ENCODE measurements around the gene IL12B.

Gene IL12B

GRCh38 chr5:159331093-159331973 is 1.0 kb upstream of the IL12B start:
- no peak overlapping the region for H3K27ac ChIP-seq (ENCODE audit: low read depth, low read length)
- H3K4me3 ChIP-seq (ENCODE audit: low read length), result peak overlapping the region; percentile 37
- H3K9ac ChIP-seq (ENCODE audit: low read length), result no peak overlapping the region
- H3K27me3 ChIP-seq (ENCODE audit: control insufficient read depth, insufficient read depth, low read length), result no peaks in the 10 kb centered on the region
- H3K4me1 ChIP-seq (ENCODE audit: control insufficient read depth, insufficient read depth, low read length), result no peaks in the 10 kb centered on the region
- H3K36me3 ChIP-seq (ENCODE audit: control insufficient read depth, insufficient read depth, low read length), result no peaks in the 10 kb centered on the region

- no peaks in the 10 kb centered on the region for H3K27me3 ChIP-seq (ENCODE audit: control insufficient read depth, insufficient read depth, low read length)
- no peaks in the 10 kb centered on the region for H3K4me1 ChIP-seq (ENCODE audit: control insufficient read depth, insufficient read depth, low read length)
- no peak overlapping the region for H3K9ac ChIP-seq (ENCODE audit: low read length)
- H3K4me3 ChIP-seq (ENCODE audit: low read length), result no peak overlapping the region
- H3K36me3 ChIP-seq (ENCODE audit: control insufficient read depth, insufficient read depth, low read length), result no peaks in the 10 kb centered on the region
- H3K27ac ChIP-seq (ENCODE audit: low read depth, low read length), result no peak overlapping the region
Observed at GRCh38 chr5:159324986-159325385, 5.3 kb downstream of the IL12B start.

- Histone ChIP-seq H3K9ac (ENCODE audit: low read length) (no peak overlapping the region), H3K27me3 (ENCODE audit: control insufficient read depth, insufficient read depth, low read length) (no peaks in the 10 kb centered on the region), H3K4me3 (ENCODE audit: low read length) (no peak overlapping the region), H3K36me3 (ENCODE audit: control insufficient read depth, insufficient read depth, low read length) (no peaks in the 10 kb centered on the region), H3K4me1 (ENCODE audit: control insufficient read depth, insufficient read depth, low read length) (no peaks in the 10 kb centered on the region), H3K27ac (ENCODE audit: low read depth, low read length) (no peak overlapping the region)
Observed at GRCh38 chr5:159324102-159324755, 6.1 kb downstream of the IL12B start.

GRCh38 chr5:159322180-159322579 is 8.1 kb downstream of the IL12B start:
- no peak overlapping the region for H3K4me3 ChIP-seq (ENCODE audit: low read length)

GRCh38 chr5:159319832-159320231 is 10.5 kb downstream of the IL12B start:
- no peak overlapping the region for H3K27ac ChIP-seq (ENCODE audit: low read depth, low read length)
- H3K4me1 ChIP-seq (ENCODE audit: control insufficient read depth, insufficient read depth, low read length), result no peaks in the 10 kb centered on the region
- no peaks in the 10 kb centered on the region for H3K36me3 ChIP-seq (ENCODE audit: control insufficient read depth, insufficient read depth, low read length)
- no peak overlapping the region for H3K9ac ChIP-seq (ENCODE audit: low read length)
- no peak overlapping the region for H3K4me3 ChIP-seq (ENCODE audit: low read length)
- H3K27me3 ChIP-seq (ENCODE audit: control insufficient read depth, insufficient read depth, low read length), result no peaks in the 10 kb centered on the region

More at GRCh38 chr5:159322180-159322579, 8.1 kb downstream of the IL12B start:
- no peaks in the 10 kb centered on the region for H3K4me1 ChIP-seq (ENCODE audit: control insufficient read depth, insufficient read depth, low read length)
- H3K27me3 ChIP-seq (ENCODE audit: control insufficient read depth, insufficient read depth, low read length), result no peaks in the 10 kb centered on the region
- no peaks in the 10 kb centered on the region for H3K36me3 ChIP-seq (ENCODE audit: control insufficient read depth, insufficient read depth, low read length)
- no peak overlapping the region for H3K27ac ChIP-seq (ENCODE audit: low read depth, low read length)
- no peak overlapping the region for H3K9ac ChIP-seq (ENCODE audit: low read length)

GRCh38 chr5:159319363-159319762 is 10.9 kb downstream of the IL12B start:
- H3K4me1 ChIP-seq (ENCODE audit: control insufficient read depth, insufficient read depth, low read length), result no peaks in the 10 kb centered on the region
- no peaks in the 10 kb centered on the region for H3K27me3 ChIP-seq (ENCODE audit: control insufficient read depth, insufficient read depth, low read length)
- H3K4me3 ChIP-seq (ENCODE audit: low read length), result no peak overlapping the region
- no peaks in the 10 kb centered on the region for H3K36me3 ChIP-seq (ENCODE audit: control insufficient read depth, insufficient read depth, low read length)
- H3K9ac ChIP-seq (ENCODE audit: low read length), result no peak overlapping the region
- no peak overlapping the region for H3K27ac ChIP-seq (ENCODE audit: low read depth, low read length)

GRCh38 chr5:159318448-159318847 is 11.8 kb downstream of the IL12B start:
- Histone ChIP-seq H3K27ac (ENCODE audit: low read depth, low read length) (no peak overlapping the region), H3K27me3 (ENCODE audit: control insufficient read depth, insufficient read depth, low read length) (no peaks in the 10 kb centered on the region), H3K36me3 (ENCODE audit: control insufficient read depth, insufficient read depth, low read length) (no peaks in the 10 kb centered on the region), H3K4me1 (ENCODE audit: control insufficient read depth, insufficient read depth, low read length) (no peaks in the 10 kb centered on the region), H3K9ac (ENCODE audit: low read length) (no peak overlapping the region), H3K4me3 (ENCODE audit: low read length) (no peak overlapping the region)

- Histone ChIP-seq H3K27ac (ENCODE audit: low read depth, low read length) (no peak overlapping the region), H3K27me3 (ENCODE audit: control insufficient read depth, insufficient read depth, low read length) (no peaks in the 10 kb centered on the region), H3K4me3 (ENCODE audit: low read length) (no peak overlapping the region), H3K4me1 (ENCODE audit: control insufficient read depth, insufficient read depth, low read length) (no peaks in the 10 kb centered on the region), H3K9ac (ENCODE audit: low read length) (no peak overlapping the region), H3K36me3 (ENCODE audit: control insufficient read depth, insufficient read depth, low read length) (no peaks in the 10 kb centered on the region)
Observed at GRCh38 chr5:159317849-159318248, 12.4 kb downstream of the IL12B start.

- no peaks in the 10 kb centered on the region for H3K36me3 ChIP-seq (ENCODE audit: control insufficient read depth, insufficient read depth, low read length)
- no peak overlapping the region for H3K27ac ChIP-seq (ENCODE audit: low read depth, low read length)
- H3K9ac ChIP-seq (ENCODE audit: low read length), result no peak overlapping the region
- no peaks in the 10 kb centered on the region for H3K4me1 ChIP-seq (ENCODE audit: control insufficient read depth, insufficient read depth, low read length)
- no peak overlapping the region for H3K4me3 ChIP-seq (ENCODE audit: low read length)
- no peaks in the 10 kb centered on the region for H3K27me3 ChIP-seq (ENCODE audit: control insufficient read depth, insufficient read depth, low read length)
Observed at GRCh38 chr5:159316519-159317383, 13.5 kb downstream of the IL12B start.

- no peak overlapping the region for H3K27ac ChIP-seq (ENCODE audit: low read depth, low read length)
- H3K9ac ChIP-seq (ENCODE audit: low read length), result no peak overlapping the region
- H3K4me1 ChIP-seq (ENCODE audit: control insufficient read depth, insufficient read depth, low read length), result no peaks in the 10 kb centered on the region
Observed at GRCh38 chr5:159313197-159313596, 17.1 kb downstream of the IL12B start.

GRCh38 chr5:159311063-159311462 is 19.2 kb downstream of the IL12B start:
- H3K27ac ChIP-seq (ENCODE audit: low read depth, low read length), result no peak overlapping the region
- no peak overlapping the region for H3K9ac ChIP-seq (ENCODE audit: low read length)
- no peaks in the 10 kb centered on the region for H3K4me1 ChIP-seq (ENCODE audit: control insufficient read depth, insufficient read depth, low read length)
- H3K27me3 ChIP-seq (ENCODE audit: control insufficient read depth, insufficient read depth, low read length), result peaks cover 2% of the 10 kb centered on the region
- no peaks in the 10 kb centered on the region for H3K36me3 ChIP-seq (ENCODE audit: control insufficient read depth, insufficient read depth, low read length)
- H3K4me3 ChIP-seq (ENCODE audit: low read length), result no peak overlapping the region

More at GRCh38 chr5:159313197-159313596, 17.1 kb downstream of the IL12B start:
- Histone ChIP-seq H3K4me3 (ENCODE audit: low read length) (no peak overlapping the region), H3K36me3 (ENCODE audit: control insufficient read depth, insufficient read depth, low read length) (no peaks in the 10 kb centered on the region), H3K27me3 (ENCODE audit: control insufficient read depth, insufficient read depth, low read length) (peaks cover 2% of the 10 kb centered on the region)

- Histone ChIP-seq H3K4me3 (ENCODE audit: low read length) (no peak overlapping the region), H3K4me1 (ENCODE audit: control insufficient read depth, insufficient read depth, low read length) (no peaks in the 10 kb centered on the region), H3K36me3 (ENCODE audit: control insufficient read depth, insufficient read depth, low read length) (no peaks in the 10 kb centered on the region), H3K27me3 (ENCODE audit: control insufficient read depth, insufficient read depth, low read length) (peaks cover 2% of the 10 kb centered on the region), H3K27ac (ENCODE audit: low read depth, low read length) (no peak overlapping the region), H3K9ac (ENCODE audit: low read length) (no peak overlapping the region)
Observed at GRCh38 chr5:159310511-159310910, 19.8 kb downstream of the IL12B start.

Data from rectal smooth muscle tissue (tissue), 1 donor.